HG03521 (cell line): ENCODE results near the gene TBCD.

Source experiments
- ATAC-seq: cut with Tn5 transposase; IDR thresholded peaks from one replicate; pipeline ENCODE4 v1.9.1; 2021; ENCODE audit warnings: mild to moderate bottlenecking, moderate library complexity; ENCODE audit not compliant: unreplicated experiment

Gene TBCD

GRCh38 chr17:82882715-82883418, 131.0 kb downstream of the TBCD start:
- no peak for ATAC-seq

- no peak for ATAC-seq
Observed at GRCh38 chr17:82883419-82884031, 131.7 kb downstream of the TBCD start.

GRCh38 chr17:82884341-82884969, 132.6 kb downstream of the TBCD start:
- ATAC-seq = no peak

- no peak for ATAC-seq
Observed at GRCh38 chr17:82884970-82885353, 133.1 kb downstream of the TBCD start.

GRCh38 chr17:82887255-82888164, 135.6 kb downstream of the TBCD start:
- no peak for ATAC-seq

GRCh38 chr17:82888583-82889495, 137.0 kb downstream of the TBCD start:
- ATAC-seq = no peak

GRCh38 chr17:82889496-82890338, 137.9 kb downstream of the TBCD start:
- no peak for ATAC-seq

- ATAC-seq = no peak
Observed at GRCh38 chr17:82890339-82890730, 138.5 kb downstream of the TBCD start.

GRCh38 chr17:82890926-82891678, 139.2 kb downstream of the TBCD start:
- ATAC-seq = no peak

- ATAC-seq = no peak
Observed at GRCh38 chr17:82891911-82892310, 140.0 kb downstream of the TBCD start.

GRCh38 chr17:82892899-82893565, 141.2 kb downstream of the TBCD start:
- no peak for ATAC-seq

GRCh38 chr17:82893779-82894178, 141.9 kb downstream of the TBCD start:
- ATAC-seq = no peak

GRCh38 chr17:82894389-82894788, 142.5 kb downstream of the TBCD start:
- ATAC-seq = no peak

- no peak for ATAC-seq
Observed at GRCh38 chr17:82895087-82895486, 143.2 kb downstream of the TBCD start.

- no peak for ATAC-seq
Observed at GRCh38 chr17:82896071-82897000, 144.5 kb downstream of the TBCD start.

GRCh38 chr17:82897514-82898249, 145.8 kb downstream of the TBCD start:
- no peak for ATAC-seq
